Calu3 (cell line): ENCODE results near the gene FOXO3. TPM values are rescaled to one million over a fixed set of nuclear protein-coding genes. Genes with fewer than 3 reads are reported as not detected.

ENCODE experiments used
- BruUV-seq: library from RNA; stranded (reverse); fragments of 400-500 nt; replicated peaks from 2 replicates; lab custom pipeline; 2021; lab: Mats Ljungman, UMichigan
- CTCF ChIA-PET: fragments of 300-600 bp; sonication (Branson Sonifier 250); formaldehyde crosslinking; loops from one replicate; lab custom pipeline; 2022; ENCODE audit warnings: antibody characterized with exemption; lab: Charles Lee
- DNase-seq: peaks from one replicate; pipeline ENCODE4 v3.0.0; 2022
- H3K27ac Mint-ChIP-seq: one replicate; pipeline ENCODE4 v1.8.0; 2022; ENCODE audit warnings: mixed read lengths; ENCODE audit not compliant: unreplicated experiment
- H3K27me3 Mint-ChIP-seq: one replicate; pipeline ENCODE4 v1.8.0; 2022; ENCODE audit warnings: mixed read lengths; ENCODE audit not compliant: unreplicated experiment
- H3K36me3 Mint-ChIP-seq: one replicate; pipeline ENCODE4 v1.8.0; 2022; ENCODE audit warnings: mild to moderate bottlenecking, moderate library complexity, mixed read lengths; ENCODE audit not compliant: insufficient read depth, unreplicated experiment
- H3K4me1 Mint-ChIP-seq: one replicate; pipeline ENCODE4 v1.8.0; 2022; ENCODE audit warnings: mild to moderate bottlenecking, low read depth, mixed read lengths; ENCODE audit not compliant: unreplicated experiment
- H3K4me3 Mint-ChIP-seq: one replicate; pipeline ENCODE4 v1.8.0; 2022; ENCODE audit warnings: mild to moderate bottlenecking, low read depth, moderate library complexity, mixed read lengths; ENCODE audit not compliant: unreplicated experiment
- H3K9me3 Mint-ChIP-seq: one replicate; pipeline ENCODE4 v1.8.0; 2022; ENCODE audit warnings: low read depth, mixed read lengths; ENCODE audit not compliant: unreplicated experiment
- intact Hi-C: fragments of 100-400 bp; cut with micrococcal nuclease; formaldehyde crosslinking; loops from one replicate; pipeline ENCODE4 v1.10.0; 2022; ENCODE audit not compliant: unreplicated experiment
- total RNA-seq: library from RNA; stranded (reverse); gene quantifications from 2 replicates; pipeline ENCODE4 v1.2.3, GENCODE V29; 2022
- TF ChIP-seq, protein P1 (sequence below): fragments of 200-600 bp; IDR thresholded peaks from one replicate; pipeline ENCODE4 v1.8.0; 2022; ENCODE audit warnings: antibody characterized with exemption; ENCODE audit not compliant: unreplicated experiment

The FOXO3 gene
- total RNA-seq, 1 experiment from 2014 or later: 45.5 TPM

DNA sequence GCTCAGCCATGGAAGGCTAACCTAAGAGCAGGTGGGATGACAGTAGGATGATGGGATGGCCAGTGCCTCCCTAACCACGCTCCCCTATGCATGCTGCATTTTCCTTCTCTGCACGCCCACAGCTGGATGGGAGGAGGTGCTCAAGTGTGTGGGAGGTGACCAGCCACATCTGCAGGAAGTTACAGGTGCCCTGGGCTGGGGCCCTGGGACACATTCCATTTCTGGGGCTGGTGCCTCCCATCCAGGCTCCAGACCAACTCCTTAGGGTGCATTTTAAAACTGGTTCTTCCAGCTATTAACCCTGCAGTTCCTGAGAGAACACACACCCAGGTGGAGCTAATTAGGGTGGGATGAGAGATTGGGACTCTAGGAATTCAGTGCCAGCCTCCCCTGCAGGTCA is 152.2 kb downstream of the FOXO3 start:
- TF ChIP-seq, protein P1, sequence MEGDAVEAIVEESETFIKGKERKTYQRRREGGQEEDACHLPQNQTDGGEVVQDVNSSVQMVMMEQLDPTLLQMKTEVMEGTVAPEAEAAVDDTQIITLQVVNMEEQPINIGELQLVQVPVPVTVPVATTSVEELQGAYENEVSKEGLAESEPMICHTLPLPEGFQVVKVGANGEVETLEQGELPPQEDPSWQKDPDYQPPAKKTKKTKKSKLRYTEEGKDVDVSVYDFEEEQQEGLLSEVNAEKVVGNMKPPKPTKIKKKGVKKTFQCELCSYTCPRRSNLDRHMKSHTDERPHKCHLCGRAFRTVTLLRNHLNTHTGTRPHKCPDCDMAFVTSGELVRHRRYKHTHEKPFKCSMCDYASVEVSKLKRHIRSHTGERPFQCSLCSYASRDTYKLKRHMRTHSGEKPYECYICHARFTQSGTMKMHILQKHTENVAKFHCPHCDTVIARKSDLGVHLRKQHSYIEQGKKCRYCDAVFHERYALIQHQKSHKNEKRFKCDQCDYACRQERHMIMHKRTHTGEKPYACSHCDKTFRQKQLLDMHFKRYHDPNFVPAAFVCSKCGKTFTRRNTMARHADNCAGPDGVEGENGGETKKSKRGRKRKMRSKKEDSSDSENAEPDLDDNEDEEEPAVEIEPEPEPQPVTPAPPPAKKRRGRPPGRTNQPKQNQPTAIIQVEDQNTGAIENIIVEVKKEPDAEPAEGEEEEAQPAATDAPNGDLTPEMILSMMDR: no peak
- CTCF ChIA-PET: interaction anchor here (1.0 kb wide), 1 partner anchor 29 kb away, joined by 3 read pairs; no protein-coding TSS in a partner anchor
- Mint-ChIP-seq H3K4me1 (peaks cover 33% of the 10 kb centered on the region), H3K9me3 (no peaks in the 10 kb centered on the region), H3K36me3 (no peaks in the 10 kb centered on the region), H3K27me3 (no peaks in the 10 kb centered on the region), H3K4me3 (no peak overlapping the region), H3K27ac (no peak overlapping the region)
- peak; percentile 56 for DNase-seq
- BruUV-seq: no TSS peak
- intact Hi-C loops: no loop called here

DNA sequence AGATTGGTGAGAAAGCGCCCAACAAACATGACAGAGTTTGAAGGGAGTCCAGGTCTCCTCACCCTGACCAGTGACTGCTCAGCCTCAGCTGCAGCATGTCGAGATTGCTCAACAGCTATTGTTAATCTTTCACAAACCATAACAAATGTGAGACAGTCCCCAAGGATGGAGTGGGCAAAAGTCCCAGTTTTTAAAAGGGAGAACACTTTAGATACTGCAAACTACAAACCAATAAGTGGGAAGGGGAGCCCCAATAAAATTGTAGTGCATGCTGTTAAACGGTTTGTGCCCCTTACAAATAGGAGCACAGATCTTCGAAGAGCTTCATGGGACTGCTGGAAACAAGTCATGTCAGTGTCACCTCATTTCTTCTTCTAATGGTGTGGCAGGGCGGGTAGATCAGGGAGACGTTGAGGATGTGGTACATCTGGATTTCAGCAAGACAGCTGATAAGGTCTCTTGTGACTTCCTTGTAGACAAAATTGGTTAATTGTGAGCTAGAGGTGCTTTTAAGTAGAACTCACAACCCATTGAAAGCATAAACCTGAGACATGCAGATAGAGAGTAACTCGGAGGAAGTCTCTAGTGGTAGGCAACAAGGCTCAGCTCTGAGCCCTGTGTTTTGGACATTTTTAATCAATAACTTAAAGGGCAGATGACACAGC is 153.5 kb downstream of the FOXO3 start:
- DNase-seq: no peak
- Mint-ChIP-seq H3K4me3 (peak overlapping the region; percentile 15), H3K27ac (peak overlapping the region; percentile 21), H3K4me1 (peaks cover 32% of the 10 kb centered on the region), H3K9me3 (no peaks in the 10 kb centered on the region), H3K36me3 (no peaks in the 10 kb centered on the region), H3K27me3 (no peaks in the 10 kb centered on the region)
- TF ChIP-seq, protein P1: no peak
- BruUV-seq: no TSS peak
- intact Hi-C loops: no loop called here
- CTCF ChIA-PET: interaction anchor here (1.0 kb wide), 1 partner anchor 28 kb away, joined by 3 read pairs; no protein-coding TSS in a partner anchor

DNA sequence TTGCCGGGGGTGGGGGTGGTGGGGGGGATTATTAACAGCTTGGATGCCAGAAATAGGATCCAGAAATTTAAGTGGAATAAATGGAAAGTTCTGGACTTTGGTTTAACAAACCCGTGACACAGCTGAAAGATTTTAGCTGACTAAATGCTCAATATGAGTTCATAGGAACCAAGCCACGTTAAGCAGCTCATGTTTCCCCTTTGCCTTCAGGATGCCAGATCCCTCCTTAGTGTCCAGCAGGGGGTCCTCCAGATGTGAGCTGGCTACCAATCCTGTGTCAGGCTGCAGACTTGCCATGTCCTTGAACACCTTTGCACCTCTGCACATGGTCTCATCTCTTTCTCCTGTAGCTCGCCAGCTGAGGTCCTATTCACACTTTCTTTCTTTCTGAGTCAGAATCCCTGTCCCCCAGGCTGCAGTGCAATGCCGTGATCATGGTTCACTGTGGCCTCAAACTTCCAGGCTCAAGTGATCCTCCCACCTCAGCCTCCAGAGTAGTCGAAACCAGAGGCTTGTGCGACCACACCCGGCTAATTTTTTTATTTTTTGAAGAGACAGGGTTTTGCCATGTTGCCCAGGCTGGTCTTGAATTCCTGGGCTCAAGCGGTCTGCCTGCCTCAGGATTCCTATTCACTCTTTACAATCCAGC is 154.2 kb downstream of the FOXO3 start:
- Mint-ChIP-seq H3K36me3 (no peaks in the 10 kb centered on the region), H3K9me3 (no peaks in the 10 kb centered on the region), H3K4me1 (peaks cover 32% of the 10 kb centered on the region), H3K4me3 (no peak overlapping the region), H3K27ac (no peak overlapping the region), H3K27me3 (no peaks in the 10 kb centered on the region)
- TF ChIP-seq, protein P1: no peak
- no TSS peak for BruUV-seq
- no peak for DNase-seq
- CTCF ChIA-PET: no interaction called here
- intact Hi-C loops: no loop called here

DNA sequence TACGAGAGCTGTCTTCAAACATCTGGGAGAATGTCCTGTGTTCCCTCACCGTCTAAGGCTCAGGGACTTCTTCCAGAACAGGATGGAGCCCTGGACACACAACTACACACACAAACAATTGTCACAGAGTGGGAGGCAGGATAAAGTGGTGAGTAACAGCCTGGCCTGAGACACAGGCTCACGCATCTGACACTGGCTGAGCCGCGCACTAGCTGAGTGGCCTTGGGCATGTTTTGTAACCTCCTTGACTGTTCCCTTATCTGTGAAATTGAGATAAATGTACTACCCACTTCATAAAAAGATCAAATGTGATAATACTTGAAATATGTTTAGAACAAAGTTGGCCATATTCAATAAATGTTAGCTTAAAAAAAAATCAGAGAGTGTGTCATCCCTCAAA is 155.1 kb downstream of the FOXO3 start:
- intact Hi-C loops: no loop called here
- Mint-ChIP-seq H3K36me3 (no peaks in the 10 kb centered on the region), H3K9me3 (no peaks in the 10 kb centered on the region), H3K4me3 (no peak overlapping the region), H3K27ac (no peak overlapping the region), H3K27me3 (no peaks in the 10 kb centered on the region), H3K4me1 (peaks cover 35% of the 10 kb centered on the region)
- no TSS peak for BruUV-seq
- DNase-seq: no peak
- TF ChIP-seq, protein P1: no peak
- CTCF ChIA-PET: no interaction called here
